ENCODE results near the gene SUN1.

SUN1 gene

DNA sequence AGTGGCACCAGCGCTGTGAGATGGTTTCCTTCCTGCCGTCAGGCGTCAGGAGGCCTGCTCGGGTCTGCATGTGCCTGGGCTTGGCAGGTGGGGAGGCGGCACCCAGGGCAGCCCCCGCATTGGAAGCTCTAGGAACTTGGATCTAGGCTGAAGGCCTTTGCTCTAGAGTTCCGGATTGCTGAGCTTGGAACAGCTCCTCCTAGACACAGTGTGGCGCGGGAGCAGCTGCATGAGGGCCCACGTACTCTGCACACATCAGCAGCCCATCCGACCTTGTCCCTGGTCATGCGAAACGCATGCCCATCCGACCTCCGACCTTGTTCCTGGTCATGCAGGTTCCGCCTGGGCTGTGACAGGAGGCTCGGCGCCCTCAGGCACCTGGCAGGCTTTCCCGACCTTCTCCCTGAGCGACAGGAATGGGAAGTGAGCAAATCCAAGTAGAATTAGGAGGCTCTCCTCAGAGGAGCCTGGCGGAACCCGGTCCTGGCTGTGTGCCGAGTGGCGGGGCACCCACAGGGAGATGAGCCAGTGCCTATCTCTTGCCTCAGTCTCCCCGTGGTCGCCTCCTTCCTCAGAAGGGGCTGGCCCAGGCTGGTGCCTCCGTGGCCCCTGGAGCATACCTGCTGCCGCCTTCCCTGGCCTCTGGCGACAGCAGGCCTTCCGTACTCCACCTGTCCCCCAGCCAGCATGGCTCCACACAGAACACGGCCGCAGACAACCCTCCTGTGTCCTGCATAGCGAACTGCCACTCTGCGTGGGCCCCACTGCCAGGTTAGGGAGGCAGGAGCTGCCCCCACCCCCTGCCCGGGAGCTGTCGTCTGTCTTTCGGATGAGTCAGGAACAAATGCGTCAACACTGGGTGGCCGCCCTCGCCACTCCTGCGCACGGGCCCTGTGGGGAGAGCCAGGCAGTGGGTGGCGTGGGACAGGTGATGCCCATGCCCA, 56.1 kb downstream of the SUN1 start:
- FAIRE-seq = no peak
- no peak for DNase-seq (ENCODE audit: insufficient read length, low spot score)

DNA sequence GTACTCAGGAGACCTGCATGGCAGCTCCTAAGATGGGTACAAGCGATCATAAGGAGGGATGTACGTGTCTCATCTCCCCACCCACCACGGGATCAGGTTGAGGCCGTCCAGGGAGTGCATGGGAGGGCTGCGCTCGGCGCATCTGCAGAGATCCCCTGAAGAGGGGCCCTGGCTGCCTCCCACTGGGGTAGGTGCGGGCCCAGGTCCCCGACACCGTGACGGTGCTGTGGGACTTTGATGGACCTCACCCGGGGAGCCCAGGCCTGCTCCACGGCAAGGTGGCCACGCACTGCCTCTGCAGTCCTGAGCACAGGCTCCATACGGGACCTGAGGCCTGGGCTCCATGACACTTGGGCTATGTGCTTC, 56.7 kb downstream of the SUN1 start:
- FAIRE-seq = no peak
- no peak for DNase-seq (ENCODE audit: insufficient read length, low spot score)

DNA sequence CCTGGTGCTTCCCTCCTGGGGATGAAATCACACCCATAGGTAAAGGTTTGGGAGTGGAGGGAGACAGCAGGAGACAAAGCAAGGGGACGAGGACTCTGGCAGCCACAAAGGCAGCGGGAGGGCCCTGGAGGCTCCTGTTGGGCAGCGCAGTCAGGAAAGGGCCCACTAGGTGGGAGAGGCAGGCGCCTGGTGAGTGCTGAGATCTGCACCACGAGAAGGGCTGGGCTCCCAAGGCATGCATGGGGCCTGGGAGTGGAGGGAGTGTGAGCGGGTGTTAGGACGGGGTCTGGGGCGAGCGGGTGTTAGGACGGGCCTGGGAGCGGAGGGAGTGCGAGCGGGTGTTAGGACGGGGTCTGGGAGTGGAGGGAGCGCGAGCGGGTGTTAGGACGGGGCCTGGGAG, 57.1 kb downstream of the SUN1 start:
- FAIRE-seq = no peak
- no peak for DNase-seq (ENCODE audit: insufficient read length, low spot score)

DNA sequence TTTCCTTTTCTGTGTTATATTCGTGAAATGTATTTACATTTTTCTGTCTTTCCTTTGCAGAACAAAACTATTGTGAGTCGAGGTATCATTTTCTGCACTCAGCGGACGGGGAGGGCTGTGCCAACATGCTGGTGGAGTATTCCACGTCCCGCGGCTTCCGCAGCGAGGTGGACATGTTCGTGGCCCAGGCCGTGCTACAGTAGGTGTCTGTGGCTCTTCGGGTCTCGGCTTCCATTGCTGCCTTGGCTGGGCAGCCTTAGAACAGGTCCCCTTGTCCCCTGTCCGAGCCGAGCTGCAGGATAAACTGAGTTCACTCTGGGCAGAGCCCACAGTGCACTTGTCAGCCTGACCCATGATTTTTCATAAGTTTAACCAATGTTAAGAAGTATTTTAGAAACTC, 58.6 kb downstream of the SUN1 start:
- DNase-seq (ENCODE audit: insufficient read length, low spot score) (no peak), FAIRE-seq (no peak)

DNA sequence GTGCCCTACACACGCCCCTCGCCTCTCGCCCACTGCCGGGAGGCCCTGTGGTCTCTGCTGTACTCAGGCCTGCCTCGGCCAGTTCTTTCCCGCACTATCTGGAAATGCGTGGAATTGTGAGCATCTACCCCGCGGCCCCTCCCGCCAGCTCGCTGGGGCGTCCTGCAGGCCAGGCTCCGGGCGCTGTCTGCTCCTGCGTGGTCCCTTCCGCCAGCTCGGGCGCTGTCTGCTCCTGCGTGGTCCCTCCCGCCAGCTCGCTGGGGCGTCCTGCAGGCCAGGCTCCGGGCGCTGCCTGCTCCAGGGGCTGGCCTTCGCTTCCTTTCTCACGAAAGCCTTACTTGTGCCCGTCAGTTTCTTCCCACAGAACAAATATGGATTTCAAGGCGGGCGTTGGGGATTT, 59.0 kb downstream of the SUN1 start:
- no peak for DNase-seq (ENCODE audit: insufficient read length, low spot score)
- FAIRE-seq = no peak

DNA sequence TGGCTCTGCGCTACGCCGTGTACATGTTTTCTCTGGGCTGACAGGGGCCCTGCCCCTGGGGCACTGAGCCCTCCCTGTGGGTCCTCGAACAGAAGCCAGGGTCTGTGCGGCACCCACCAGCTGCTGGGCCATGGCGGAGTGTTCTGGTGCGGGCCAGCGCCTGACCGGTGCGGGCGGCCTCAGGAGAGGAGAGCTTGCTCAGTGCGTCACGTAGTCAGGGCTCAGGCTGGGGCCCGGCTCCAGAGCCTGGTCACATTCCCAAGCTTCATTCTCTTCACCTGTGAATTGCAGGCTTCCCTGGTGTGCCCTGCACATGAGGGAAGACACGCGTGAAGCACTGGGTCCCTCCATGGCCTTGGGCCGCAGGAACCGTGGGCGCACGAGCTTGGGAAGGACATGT, 59.5 kb downstream of the SUN1 start:
- no peak for DNase-seq (ENCODE audit: insufficient read length, low spot score)
- FAIRE-seq = no peak

DNA sequence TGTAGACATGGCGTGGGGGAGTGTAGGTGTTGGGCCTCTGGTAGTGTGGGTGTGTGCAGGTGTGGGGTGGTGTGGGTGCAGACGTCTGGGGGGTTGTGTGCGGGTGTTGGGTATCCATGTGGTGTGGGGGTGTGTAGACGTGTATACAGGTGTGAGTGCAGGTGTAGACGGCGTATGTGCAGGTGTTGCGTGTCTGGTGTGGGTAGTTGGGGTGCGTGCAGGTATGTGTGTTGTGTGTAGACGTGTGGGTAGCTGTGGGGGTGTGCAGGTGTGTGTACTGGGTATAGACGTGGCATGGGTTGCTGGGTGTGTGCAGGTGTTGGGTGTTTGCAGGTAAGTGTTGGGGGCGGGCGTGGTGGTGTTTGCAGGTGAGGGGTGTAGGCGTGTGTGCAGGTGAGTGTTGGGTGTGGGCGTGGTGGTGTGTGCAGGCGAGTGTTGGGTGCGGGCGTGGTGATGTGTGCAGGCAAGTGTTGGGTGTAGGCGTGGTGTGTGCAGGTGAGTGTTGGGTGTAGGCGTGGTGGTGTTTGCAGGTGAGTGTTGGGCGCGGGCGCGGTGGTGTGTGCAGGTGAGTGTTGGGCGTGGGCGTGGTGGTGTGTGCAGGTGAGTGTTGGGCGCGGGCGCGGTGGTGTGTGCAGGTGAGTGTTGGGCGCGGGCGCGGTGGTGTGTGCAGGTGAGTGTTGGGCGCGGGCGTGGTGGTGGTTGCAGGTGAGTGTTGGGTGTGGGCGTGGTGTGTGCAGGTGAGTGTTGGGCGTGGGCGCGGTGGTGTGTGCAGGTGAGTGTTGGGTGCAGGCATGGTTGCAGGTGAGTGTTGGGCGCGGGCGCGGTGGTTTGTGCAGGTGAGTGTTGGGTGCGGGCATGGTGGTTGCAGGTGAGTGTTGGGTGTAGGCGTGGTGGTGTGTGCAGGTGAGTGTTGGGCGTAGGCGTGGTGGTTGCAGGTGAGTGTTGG, 60.6 kb downstream of the SUN1 start:
- no peak for DNase-seq (ENCODE audit: insufficient read length, low spot score)
- peak; percentile 55 for FAIRE-seq

DNA sequence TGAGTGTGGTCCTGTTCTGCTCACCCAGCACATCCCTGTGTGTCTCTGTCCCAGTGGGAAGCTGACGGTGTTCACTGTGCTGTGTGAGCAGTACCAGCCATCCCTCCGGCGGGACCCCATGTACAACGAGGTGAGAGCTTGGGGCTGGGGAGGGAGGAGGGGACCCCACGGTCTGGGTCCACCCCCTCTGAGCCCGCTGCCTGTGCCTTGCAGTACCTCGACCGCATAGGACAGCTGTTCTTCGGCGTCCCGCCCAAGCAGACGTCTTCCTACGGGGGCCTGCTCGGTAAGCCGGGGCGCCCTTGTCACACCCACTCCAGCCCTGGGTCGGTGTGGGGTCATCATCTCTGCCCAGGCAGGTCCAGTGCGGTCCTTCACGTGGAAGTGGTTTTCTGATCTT, 61.4 kb downstream of the SUN1 start:
- DNase-seq (ENCODE audit: insufficient read length, low spot score) = no peak
- peak; percentile 51 for FAIRE-seq

DNA sequence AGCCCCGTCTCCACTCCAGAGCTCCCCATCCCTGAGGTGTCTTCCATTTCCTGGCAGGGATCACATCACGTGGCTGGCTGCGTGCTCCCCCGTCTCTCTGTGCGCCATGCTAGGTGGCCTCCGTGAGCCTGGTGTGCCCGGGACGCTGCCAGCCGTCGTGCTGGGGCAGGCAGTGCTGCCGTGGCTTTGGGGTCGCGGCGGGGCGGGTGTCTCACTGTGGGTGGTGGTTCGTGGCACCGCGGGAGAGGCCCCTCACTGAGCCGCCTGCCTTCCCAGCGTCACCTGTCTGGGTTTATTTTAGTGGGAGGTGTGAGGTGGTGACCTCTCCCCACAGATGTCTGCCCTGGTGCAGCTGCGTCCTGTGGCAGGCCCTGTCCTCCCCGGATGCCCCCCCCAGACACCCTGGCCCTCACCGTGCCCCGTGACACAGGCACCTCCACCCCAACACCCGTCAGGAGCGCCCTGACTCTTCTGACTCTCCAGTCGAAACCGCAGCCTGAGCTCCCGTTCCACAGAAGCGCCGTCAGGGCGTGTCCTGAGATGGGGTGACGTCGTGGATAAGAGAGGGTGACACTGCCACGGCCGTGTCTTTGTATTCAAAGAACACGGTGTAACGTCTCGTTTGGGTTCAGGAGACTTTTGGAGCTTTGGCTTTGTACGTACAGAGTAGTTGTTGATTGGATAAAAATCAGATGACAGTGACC, 62.0 kb downstream of the SUN1 start:
- FAIRE-seq (no peak), DNase-seq (ENCODE audit: insufficient read length, low spot score) (no peak)

DNA sequence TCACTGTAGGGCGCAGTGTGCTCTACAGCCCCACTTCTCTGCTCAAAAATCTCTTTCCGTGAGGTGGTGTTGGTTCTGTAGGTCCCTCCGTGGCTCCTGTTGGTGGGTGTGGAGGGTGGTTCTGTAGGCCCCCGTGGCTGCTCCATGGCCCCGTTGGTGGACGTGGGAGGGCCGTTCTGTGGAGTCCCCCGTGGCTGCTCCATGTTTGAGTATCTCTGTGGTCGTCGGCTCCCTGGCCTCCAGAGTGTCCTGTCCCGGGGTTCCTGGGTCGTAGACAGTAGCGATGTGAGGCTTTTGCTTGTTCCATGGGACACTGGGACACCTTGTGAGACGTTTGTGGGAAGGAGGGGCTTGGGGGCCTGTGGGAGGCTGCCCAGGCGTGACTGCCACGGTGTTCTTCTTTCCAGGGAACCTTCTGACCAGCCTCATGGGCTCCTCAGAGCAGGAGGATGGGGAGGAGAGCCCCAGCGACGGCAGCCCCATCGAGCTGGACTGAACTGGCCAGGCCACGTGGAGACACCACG, 62.7 kb downstream of the SUN1 start:
- DNase-seq (ENCODE audit: insufficient read length, low spot score) (no peak), FAIRE-seq (no peak)

DNA sequence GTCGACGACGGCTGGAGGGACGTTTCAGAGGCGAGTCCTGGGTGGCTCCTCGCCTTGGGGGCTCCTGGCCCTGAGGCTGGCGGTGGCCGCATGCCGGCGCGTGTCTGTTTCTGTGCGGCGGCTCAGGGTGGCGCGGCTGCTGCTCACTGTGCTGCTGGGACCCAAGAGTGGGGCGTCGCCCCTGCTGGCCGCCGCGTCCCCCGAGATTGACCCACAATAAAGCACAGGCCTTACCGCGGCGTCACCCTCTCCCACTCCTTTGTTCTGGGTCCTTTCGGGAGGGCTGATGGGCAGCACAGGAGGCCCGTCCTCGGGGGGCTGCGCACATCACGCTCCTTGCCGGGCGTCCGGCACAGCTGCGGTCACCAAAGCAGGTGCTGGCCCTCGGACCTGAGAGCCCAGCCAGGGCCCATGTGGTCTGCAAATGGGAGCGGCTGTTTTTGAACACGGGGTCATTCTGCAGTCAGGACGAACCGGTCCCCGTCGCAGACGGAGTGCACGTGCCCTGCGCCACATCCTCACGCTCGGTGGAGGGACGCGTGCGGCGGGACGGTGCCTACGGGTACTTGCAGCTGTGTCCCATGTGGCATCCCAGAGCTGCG, 63.3 kb downstream of the SUN1 start:
- no peak for DNase-seq (ENCODE audit: insufficient read length, low spot score)

DNA sequence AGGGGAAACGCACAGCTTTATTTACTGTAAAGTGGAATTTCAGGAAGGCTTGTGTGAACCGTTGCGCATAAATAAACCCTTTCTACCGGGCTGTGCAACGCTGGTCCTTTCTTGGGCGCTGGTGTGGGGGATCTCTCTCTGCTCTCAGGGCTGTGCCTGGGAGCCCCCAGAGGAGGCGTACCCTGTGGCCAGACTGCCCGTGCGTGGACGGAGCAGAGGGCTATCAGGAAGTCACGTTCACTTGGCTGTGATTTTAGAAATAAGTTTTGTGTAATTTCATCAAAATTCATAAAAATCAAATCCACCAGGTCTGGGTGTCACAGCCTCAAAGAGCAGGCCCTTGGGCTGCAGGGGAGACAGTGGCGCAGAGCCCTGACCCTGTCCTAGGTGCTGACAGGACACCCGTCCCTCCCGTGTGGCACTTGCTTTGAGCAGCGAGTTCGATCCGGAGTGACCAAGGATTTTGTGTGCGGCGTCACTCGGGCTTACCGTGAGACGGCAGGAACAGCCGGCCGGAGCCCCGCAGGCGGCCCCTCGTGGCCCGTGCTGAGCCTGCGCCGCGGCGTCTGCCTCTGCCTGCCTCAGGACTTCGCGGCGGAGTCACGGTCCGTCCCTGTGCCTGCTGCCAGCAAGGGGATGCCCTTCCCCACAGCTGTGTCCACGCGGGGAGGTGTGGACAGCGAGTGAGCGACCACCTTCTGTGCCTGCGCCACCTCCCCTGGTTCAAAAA, 64.2 kb downstream of the SUN1 start:
- no peak for FAIRE-seq
- no peak for DNase-seq (ENCODE audit: insufficient read length, low spot score)

More for the DNA sequence above, 63.3 kb downstream of the SUN1 start:
- no peak for FAIRE-seq

DNA sequence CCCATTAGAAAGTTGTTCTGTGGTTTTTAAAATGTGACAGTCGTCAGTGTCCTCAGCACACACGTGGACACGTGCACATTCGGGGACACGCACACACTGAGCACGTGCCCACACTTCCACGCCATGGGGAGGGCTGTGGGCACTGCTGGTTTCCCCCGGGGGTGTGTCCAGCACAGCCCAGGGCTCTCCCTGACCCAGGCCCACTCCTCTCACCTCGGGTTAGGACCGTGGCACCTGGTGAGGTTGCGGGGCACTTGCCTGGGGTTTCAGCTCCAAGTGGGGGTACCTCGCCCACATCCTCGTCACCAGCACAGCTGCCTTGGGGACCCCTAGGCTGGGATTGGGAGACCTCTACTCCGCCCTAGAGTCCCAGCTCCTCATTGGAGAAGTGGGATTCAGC, 64.8 kb downstream of the SUN1 start:
- DNase-seq (ENCODE audit: insufficient read length, low spot score) (no peak), FAIRE-seq (peak; percentile 67)

DNA sequence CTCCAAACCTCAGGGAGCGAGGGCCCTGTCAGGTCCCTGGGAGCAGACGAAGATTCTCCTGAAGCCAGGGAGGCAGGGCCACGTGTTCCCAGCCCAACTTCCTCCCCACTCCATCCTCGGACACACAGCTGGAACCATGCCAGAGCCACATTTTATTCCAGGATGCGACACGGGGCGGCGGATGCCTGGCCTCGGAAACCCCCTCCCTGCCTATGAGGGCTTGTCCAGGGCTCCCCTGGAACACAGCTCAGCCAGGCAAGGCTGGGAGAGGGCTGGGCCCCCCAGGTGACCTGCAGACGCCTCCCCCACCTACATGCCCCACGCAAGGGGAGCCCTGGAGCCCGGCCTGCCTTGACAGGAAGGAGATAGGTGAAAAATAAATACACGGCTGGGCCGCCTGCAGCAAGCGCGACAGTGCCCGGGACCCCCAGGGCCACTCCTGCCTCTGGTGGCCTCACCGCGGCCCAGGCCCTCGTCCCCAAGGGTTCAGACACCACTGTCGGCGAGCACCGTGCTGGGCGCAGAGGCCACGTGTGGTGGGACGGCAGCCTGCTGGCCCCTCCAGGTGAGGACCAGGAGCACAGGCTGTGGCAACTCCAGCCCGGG, 65.6 kb downstream of the SUN1 start:
- FAIRE-seq (no peak), DNase-seq (ENCODE audit: insufficient read length, low spot score) (no peak)

DNA sequence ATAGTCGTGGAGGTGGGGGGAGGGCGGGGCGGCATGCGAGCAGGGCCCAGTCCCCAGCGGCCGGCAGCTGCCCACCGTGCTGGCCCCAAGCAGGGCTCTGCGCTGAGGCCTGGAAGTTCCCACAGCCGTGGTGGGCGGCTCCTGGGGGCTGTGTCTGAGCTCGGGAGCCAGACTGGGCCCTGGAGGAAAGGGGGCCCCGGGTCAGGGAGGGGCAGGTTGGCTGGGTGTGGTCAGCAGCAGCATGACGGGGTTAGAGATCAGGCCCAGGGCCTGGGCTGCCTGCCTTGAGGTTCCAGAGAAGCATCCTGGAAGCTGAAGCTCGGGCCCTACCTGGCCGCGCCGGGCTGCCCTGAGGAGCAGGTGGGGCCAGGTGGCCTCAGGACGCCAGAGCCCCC, 66.2 kb downstream of the SUN1 start:
- no peak for DNase-seq (ENCODE audit: insufficient read length, low spot score)
- FAIRE-seq = no peak

DNA sequence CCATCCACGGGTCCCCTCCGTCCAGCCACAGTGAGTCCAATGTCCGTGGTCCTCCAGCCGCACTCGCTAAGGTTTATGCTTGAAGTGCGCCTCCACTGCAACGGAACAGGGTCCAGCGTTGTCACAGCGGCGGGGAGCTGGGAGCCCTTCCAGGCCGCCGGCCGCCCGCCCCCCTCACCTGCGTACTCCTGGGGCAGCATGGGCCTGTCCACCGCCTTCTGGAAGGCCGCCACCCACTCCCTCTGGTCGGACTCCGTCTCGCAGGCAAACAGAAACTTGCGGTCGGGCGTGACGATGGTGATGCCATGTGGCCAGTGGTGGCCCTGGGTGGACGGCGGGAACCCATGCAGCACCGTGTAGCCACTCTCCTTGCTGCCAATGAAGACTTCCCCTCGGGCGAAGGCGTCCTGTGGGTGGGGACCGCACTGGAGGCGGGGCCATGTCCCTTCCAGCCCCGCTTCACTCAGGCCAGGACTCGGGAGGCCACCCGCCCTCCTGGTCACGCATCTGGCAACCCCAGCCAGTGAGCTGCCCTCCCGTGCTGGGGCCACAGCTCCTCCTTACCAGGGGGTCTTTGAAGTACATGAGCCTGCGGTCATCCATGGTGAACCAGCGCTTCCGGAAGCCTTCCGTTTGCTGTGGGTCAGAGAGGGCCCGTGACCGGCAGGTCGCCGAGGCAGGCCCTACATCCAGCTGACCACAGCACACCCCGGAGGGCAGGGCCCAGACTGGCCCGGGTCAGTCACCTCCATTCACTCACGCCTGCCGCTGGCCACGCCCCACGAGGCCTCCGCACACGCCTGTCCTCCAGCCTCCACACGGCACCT, 66.8 kb downstream of the SUN1 start:
- no peak for DNase-seq (ENCODE audit: insufficient read length, low spot score)
- FAIRE-seq = peak; percentile 23

DNA sequence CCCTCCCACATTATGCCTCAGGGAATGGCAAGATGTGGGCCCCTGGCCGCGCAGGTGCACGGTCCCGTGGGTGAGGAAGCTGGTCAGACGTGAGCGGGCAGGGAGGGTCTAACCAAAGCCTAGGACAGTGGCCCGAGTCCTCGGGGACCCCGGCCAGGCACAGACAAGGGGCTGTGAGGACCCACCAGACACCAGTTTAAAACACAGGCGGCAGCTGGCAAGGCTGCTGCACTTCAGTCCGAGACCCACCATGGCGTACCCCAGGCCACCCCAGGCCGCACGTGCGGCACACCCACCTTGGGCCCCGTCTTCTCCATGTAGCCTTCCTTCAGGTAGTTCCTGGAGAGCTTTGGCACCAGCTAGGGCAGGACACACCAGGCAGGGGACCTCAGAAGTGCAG, 67.5 kb downstream of the SUN1 start:
- DNase-seq (ENCODE audit: insufficient read length, low spot score) = no peak
- no peak for FAIRE-seq

DNA sequence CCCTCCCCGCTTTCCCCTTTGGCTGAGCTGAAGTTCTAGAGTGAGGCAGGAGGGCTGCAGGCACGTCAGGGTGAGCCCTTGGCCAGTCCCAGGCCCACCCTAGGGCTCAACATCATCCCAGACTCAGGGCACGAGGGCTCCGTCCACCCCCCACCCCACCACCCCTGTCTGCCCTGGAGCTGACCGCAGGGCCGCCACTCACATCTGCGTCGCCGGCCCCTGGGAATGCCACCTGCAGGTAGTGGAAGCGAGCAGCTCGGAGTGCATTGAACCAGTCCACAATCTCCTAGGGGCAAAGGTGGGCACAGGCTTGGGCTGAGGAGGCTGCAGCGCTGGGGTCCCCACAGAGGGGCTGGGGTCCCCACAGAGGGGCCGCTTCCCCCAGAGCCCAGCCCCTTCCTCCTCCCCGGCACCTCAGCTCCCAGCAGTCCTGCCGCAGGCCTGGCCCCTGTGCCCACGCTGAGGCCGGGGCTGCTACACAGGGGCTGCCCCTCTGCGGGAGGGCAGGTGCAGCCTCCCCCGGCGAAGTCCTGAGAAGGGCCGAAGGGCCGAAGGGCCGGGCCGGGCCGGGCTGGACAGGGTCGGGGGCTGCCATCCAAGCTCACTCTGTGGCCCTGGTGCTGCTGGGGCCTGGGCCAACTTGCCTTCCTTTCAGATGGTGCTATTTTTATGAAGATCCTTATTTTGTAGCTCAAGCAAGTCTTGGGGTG, 68.2 kb downstream of the SUN1 start:
- no peak for DNase-seq (ENCODE audit: insufficient read length, low spot score)
- no peak for FAIRE-seq
